IMR-90 (cell line): Measurements from ENCODE around the gene CDK5R1.

ENCODE experiments used
- CTCF ChIP-seq: conservative IDR thresholded peaks from 2 replicates; pipeline ENCODE4 v1.5.1; 2012; ENCODE audit warnings: mild to moderate bottlenecking, low read depth, low read length, improper control_type of control experiment
- MXI1 ChIP-seq: IDR thresholded peaks from 2 replicates; pipeline ENCODE4 v1.6.1; 2012; ENCODE audit warnings: low read depth, mild to moderate bottlenecking, low read length, moderate library complexity, borderline replicate concordance
- SMC3 ChIP-seq: fragments of 150-350 bp; IDR thresholded peaks from 2 replicates; pipeline ENCODE4 v1.6.1; 2016; ENCODE audit warnings: low read depth, mild to moderate bottlenecking, antibody characterized with exemption, low read length, moderate library complexity

DNA sequence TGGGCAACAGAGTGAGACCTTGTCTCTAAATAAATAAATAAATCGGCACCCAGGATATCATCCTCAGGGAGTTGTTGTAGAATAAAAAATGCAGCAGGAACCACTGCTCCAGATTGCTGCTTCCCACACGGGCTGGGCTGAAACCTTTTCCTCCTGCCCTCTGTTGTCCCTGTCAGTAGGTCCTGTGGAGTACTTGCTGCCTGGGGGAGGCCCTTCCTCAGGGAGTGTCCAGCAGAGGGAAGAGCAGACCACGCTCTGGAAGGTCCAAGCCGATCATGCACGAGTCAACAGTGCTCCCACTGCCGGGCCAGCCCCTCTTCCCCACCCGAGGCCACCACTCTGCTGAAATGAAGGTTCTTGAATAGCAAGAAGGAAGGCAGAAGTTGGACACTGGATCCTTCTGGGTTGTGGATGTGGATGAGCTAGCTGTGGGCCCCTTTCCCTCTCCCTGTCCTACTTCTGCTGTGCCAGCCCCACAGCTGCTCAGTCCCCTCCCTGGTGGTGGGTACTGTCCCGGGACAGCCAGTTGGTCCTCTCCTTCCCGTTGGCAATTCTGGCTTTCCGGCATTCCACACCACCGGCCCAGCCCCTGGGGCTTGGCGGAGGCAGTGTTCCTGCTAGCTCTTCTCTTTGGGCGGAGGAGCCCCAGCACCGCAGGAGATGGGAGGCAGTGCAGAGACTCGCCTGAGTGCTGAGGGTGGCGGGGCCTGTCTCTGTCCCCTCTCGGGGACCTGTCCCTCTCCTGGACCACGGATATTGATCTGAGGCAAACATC is 10.8 kb downstream of the CDK5R1 start:
- TF ChIP-seq CTCF, result no peak
- no peak for TF ChIP-seq SMC3
- TF ChIP-seq MXI1, result no peak
